Mucosa of descending colon (tissue), 3 donors: ENCODE data around the gene LDLRAD4. TPM values are rescaled to one million over a fixed set of nuclear protein-coding genes. Genes with fewer than 3 reads are reported as not detected.

Experiments
- ATAC-seq: fragments of 200-7000 bp; cut with Tn5 transposase; one replicate; pipeline ENCODE4 v1.9.1; 2020; ENCODE audit warnings: mild to moderate bottlenecking, moderate library complexity
- DNase-seq, 3 donors: peaks; one replicate each; pipeline ENCODE4 v3.0.0-alpha.2; 2020
- H3K36me3 ChIP-seq: fragments of 200-600 bp; one replicate; pipeline ENCODE4 v1.8.0; 2021; ENCODE audit warnings: low read depth, mild to moderate bottlenecking
- H3K4me1 ChIP-seq: fragments of 200-600 bp; one replicate; pipeline ENCODE4 v1.8.0; 2021; ENCODE audit warnings: low read depth, mild to moderate bottlenecking
- H3K4me3 ChIP-seq: fragments of 200-600 bp; one replicate; pipeline ENCODE4 v1.8.0; 2021; ENCODE audit warnings: mild to moderate bottlenecking
- H3K9me3 ChIP-seq: fragments of 200-600 bp; one replicate; pipeline ENCODE4 v1.8.0; 2021; ENCODE audit warnings: mild to moderate bottlenecking
- intact Hi-C, 2 donors: fragments of 100-400 bp; cut with DNase I in 1 of 2; cut with micrococcal nuclease in 1 of 2; formaldehyde crosslinking; loops; one replicate each; pipeline versions ENCODE4 v1.11.0 to v1.11.1; 2022; cut with DNase I, micrococcal nuclease
- total RNA-seq, 3 donors: library from RNA; stranded (reverse); fragmentation: NEBNext Ultra II Directional in 2 of 3; extraction: Animal tissue kit (Norgen Biotek cat#: 25700) in 2 of 3; gene quantifications; one replicate each; pipeline versions ENCODE4 v1.2.1 to v1.2.4, GENCODE V29; 2021 to 2023
- TF ChIP-seq, protein P1 (sequence below): fragments of 200-600 bp; IDR thresholded peaks from one replicate; pipeline ENCODE4 v1.8.0; 2022; ENCODE audit warnings: antibody characterized with exemption, mild to moderate bottlenecking
- donor health status: DM: no; HTN: no; CAD: no; lungs with moderate emphysema.
- donor health status: DM: no; HTN: no; CAD: no.
- donor health status: DM: no; HTN: yes; CAD: no.

LDLRAD4 gene
- total RNA-seq, 3 donors from 2014 or later = 36.8 to 41.0 (median 37.4) TPM

DNA sequence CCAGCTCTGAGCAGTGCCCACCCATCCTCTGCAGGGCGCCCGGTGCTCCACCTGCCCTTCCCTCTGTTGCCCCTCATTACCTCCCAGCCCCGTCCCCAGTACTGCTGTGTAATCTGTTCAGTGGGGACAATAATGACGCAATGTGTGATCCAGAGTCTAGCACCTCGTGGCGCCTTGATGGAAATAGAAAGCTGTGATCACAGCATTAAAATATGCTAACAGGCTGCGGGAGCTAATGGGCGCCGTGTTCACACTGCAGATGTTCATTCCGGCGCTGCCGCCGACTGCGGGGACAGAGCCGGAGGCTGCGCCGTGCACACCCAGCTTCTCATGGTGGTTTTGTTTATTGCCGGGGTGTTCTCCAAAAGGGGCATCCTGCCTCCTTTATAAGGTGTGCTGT is 235.2 kb downstream of the LDLRAD4 start:
- TF ChIP-seq, protein P1, sequence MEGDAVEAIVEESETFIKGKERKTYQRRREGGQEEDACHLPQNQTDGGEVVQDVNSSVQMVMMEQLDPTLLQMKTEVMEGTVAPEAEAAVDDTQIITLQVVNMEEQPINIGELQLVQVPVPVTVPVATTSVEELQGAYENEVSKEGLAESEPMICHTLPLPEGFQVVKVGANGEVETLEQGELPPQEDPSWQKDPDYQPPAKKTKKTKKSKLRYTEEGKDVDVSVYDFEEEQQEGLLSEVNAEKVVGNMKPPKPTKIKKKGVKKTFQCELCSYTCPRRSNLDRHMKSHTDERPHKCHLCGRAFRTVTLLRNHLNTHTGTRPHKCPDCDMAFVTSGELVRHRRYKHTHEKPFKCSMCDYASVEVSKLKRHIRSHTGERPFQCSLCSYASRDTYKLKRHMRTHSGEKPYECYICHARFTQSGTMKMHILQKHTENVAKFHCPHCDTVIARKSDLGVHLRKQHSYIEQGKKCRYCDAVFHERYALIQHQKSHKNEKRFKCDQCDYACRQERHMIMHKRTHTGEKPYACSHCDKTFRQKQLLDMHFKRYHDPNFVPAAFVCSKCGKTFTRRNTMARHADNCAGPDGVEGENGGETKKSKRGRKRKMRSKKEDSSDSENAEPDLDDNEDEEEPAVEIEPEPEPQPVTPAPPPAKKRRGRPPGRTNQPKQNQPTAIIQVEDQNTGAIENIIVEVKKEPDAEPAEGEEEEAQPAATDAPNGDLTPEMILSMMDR = no peak
- no peaks in the 10 kb centered on the region for H3K4me1 ChIP-seq
- no peaks in the 10 kb centered on the region for H3K36me3 ChIP-seq
- ATAC-seq = no peak
- no peaks in the 10 kb centered on the region for H3K9me3 ChIP-seq
- H3K4me3 ChIP-seq = no peak overlapping the region
- intact Hi-C loops = no loop called here
- DNase-seq = no peak

DNA sequence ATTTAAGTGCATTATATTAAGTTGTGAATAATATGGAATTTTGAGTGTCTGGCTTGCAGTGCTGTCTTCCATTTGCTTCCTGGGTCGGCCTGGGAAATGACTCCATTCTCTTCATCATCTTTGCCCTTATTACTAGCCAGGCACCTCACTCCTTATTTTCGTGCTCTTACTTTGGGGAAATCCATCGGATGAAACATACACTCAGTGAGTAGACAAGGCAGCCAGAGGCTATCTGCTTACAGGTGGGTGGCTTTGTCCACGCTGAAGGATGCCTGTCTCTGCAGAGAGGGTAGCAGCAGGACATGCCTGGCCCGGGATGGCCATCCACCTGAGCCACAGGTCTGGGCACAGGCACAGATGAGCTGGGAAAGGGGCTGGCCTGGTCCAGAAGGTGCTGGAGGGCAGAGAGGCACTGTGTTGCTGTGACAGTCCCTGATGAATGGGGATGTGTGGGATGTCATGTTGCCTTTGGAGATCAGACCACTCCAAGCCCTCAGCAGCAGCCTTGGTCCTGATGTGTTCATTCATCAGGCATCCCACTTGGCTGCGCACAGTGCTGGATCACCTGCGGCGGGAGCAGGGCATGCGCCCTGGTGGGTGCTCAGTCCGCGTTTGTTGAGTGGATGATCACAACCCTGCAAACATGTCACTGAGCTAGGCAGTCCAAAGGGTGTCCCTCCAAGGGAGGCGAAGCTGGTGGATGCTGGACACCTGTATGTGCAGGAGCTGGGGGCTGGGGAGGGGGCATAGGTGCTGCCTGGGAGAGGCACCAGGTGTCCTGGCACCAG is 236.0 kb downstream of the LDLRAD4 start:
- no peak for DNase-seq
- ATAC-seq = no peak
- intact Hi-C loops = no loop called here
- Histone ChIP-seq H3K4me1 (no peaks in the 10 kb centered on the region), H3K9me3 (no peaks in the 10 kb centered on the region), H3K4me3 (no peak overlapping the region), H3K36me3 (no peaks in the 10 kb centered on the region)
- TF ChIP-seq, protein P1 = no peak

DNA sequence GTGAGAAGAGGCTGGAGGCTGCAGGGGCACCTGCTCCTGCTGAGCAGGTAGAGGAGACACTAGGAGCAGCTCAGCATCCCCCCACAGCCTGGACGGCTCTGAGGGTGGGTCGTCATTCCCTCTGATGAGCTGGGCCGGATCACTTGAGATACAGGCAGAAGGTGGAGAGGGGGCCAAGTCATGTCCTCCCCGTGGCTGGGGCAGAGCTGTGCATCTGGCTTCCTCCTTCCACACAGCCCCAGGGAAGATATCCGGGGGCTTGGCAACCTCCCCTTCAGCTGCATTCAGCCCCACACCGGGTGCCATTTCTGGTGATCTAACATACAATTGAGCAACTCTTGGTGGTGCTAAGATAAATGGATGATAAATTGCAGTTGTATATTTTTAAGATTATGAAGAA is 236.9 kb downstream of the LDLRAD4 start:
- ATAC-seq = no peak
- DNase-seq = no peak
- TF ChIP-seq, protein P1 = no peak
- H3K4me3 ChIP-seq = no peak overlapping the region
- no peaks in the 10 kb centered on the region for H3K9me3 ChIP-seq
- H3K36me3 ChIP-seq = no peaks in the 10 kb centered on the region
- no peaks in the 10 kb centered on the region for H3K4me1 ChIP-seq
- intact Hi-C loops = no loop called here

DNA sequence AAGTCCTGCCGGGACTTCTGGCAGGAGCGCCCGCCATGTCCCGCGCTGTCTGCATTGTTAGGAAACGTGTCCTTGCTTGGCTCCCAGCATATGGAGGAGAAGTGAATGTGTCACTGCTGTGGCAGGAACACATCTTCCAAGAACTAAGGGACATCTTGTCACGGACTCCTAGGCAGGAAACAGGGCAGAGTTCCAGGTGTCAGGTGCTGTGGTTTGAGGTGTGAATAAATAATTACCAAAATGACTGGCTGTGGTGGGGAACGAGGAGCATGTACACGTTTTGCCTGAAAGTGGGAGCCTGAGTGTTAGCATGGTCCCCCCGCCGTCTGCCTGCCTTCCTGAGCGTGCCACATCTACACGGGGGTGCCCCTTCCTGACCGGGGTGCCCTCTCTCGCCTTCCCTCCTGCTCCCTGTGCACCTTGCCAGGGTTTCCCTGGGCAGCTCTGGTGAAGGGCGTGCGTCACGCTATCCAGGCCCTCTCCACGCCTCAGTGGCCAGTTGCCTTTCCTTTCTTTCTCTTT is 237.5 kb downstream of the LDLRAD4 start:
- DNase-seq = no peak
- no peak overlapping the region for H3K4me3 ChIP-seq
- intact Hi-C loops = no loop called here
- TF ChIP-seq, protein P1 = no peak
- H3K4me1 ChIP-seq = no peaks in the 10 kb centered on the region
- no peaks in the 10 kb centered on the region for H3K36me3 ChIP-seq
- no peaks in the 10 kb centered on the region for H3K9me3 ChIP-seq
- ATAC-seq = no peak

DNA sequence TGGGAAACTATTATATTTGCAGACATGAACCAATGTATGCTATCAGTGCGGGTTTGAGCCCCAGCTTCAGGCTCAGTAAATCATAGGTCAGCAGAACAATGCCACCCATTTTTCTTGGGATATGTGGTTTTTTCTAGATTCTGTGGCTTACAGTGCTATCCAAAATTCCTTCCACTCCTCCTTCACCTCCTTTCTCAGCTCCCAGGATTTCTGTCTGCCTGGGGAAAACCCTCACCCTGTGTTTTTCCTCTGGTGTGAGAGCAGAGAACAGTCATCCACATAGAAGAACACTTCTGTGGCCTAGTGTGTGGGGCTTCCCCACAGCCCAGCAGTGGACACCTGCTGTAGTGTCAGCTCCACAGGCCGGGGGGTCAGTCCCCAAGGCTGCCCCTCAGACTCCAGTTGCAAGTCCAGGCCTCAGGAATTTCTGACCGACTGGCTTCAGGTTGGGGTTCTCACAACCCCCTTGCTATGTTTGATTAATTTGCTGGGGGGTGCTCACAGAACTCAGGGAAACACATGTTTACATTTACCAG is 238.2 kb downstream of the LDLRAD4 start:
- Histone ChIP-seq H3K4me1 (no peaks in the 10 kb centered on the region), H3K36me3 (no peaks in the 10 kb centered on the region), H3K9me3 (no peaks in the 10 kb centered on the region), H3K4me3 (no peak overlapping the region)
- TF ChIP-seq, protein P1 = no peak
- DNase-seq (no peak), ATAC-seq (no peak)
- intact Hi-C loops = no loop called here
